Loucy (cell line): ENCODE data around the gene SORBS1.

Experiments
- H2AFZ ChIP-seq: fragments of 200-600 bp; sonication (generic); 2 replicates; pipeline ENCODE4 v1.6.0; 2016; ENCODE audit warnings: antibody characterized with exemption, mild to moderate bottlenecking, low read length, moderate library complexity
- H3F3A ChIP-seq: fragments of 200-600 bp; 2 replicates; pipeline ENCODE4 v1.6.0; 2016; ENCODE audit warnings: antibody characterized with exemption, low read depth, mild to moderate bottlenecking
- H3K27me3 ChIP-seq: fragments of 200-600 bp; sonication (generic); 2 replicates; pipeline ENCODE4 v1.6.1; 2014; ENCODE audit warnings: low read length, mild to moderate bottlenecking; ENCODE audit not compliant: insufficient read depth, poor library complexity, severe bottlenecking
- H3K36me3 ChIP-seq: fragments of 200-600 bp; sonication (generic); 2 replicates; pipeline ENCODE4 v1.6.1; 2016; ENCODE audit warnings: low read length; ENCODE audit not compliant: insufficient read depth
- H3K4me1 ChIP-seq: fragments of 200-600 bp; sonication (generic); 2 replicates; pipeline ENCODE4 v1.5.1; 2014; ENCODE audit warnings: low read length, mild to moderate bottlenecking; ENCODE audit not compliant: insufficient read depth, poor library complexity, severe bottlenecking
- H3K4me2 ChIP-seq: fragments of 200-600 bp; sonication (generic); 2 replicates; pipeline ENCODE4 v1.6.0; 2014; ENCODE audit warnings: antibody characterized with exemption, low read length, low read depth, mild to moderate bottlenecking; ENCODE audit not compliant: poor library complexity, severe bottlenecking
- H3K4me3 ChIP-seq: fragments of 200-600 bp; sonication (generic); 2 replicates; pipeline ENCODE4 v1.5.1; 2014; ENCODE audit warnings: low read length, mild to moderate bottlenecking, mixed read lengths; ENCODE audit not compliant: poor library complexity, severe bottlenecking
- H3K79me2 ChIP-seq: fragments of 200-600 bp; sonication (generic); 2 replicates; pipeline ENCODE4 v1.6.1; 2014; ENCODE audit warnings: low read length; ENCODE audit not compliant: insufficient read depth
- H3K9ac ChIP-seq: fragments of 200-600 bp; sonication (generic); 2 replicates; pipeline ENCODE4 v1.6.0; 2014; ENCODE audit warnings: mild to moderate bottlenecking, low read depth, low read length, moderate library complexity; ENCODE audit not compliant: poor library complexity, severe bottlenecking
- H3K9me2 ChIP-seq: fragments of 200-600 bp; sonication (generic); replicated peaks from 2 replicates; pipeline ENCODE4 v1.6.1; 2016; ENCODE audit warnings: low read depth, low read length, mixed read lengths
- H3K9me3 ChIP-seq: fragments of 200-600 bp; sonication (generic); 2 replicates; pipeline ENCODE4 v1.6.1; 2014; ENCODE audit warnings: mild to moderate bottlenecking, antibody characterized with exemption, low read length, low read depth; ENCODE audit not compliant: insufficient read depth
- H4K20me1 ChIP-seq: fragments of 200-600 bp; sonication (generic); 2 replicates; pipeline ENCODE4 v1.6.0; 2014; ENCODE audit warnings: antibody characterized with exemption, low read length, mild to moderate bottlenecking; ENCODE audit not compliant: insufficient read depth, poor library complexity, severe bottlenecking
- EZH2phosphoT487 ChIP-seq: fragments of 200-600 bp; IDR thresholded peaks from 2 replicates; pipeline ENCODE4 v1.6.1; 2018; ENCODE audit warnings: antibody characterized with exemption, mild to moderate bottlenecking, moderate library complexity, borderline replicate concordance
- TF ChIP-seq, protein P1 (sequence below): fragments of 200-600 bp; sonication (generic); conservative IDR thresholded peaks from 2 replicates; pipeline ENCODE4 v1.5.1; 2014; ENCODE audit warnings: mild to moderate bottlenecking, antibody characterized with exemption, low read length

Gene SORBS1

DNA sequence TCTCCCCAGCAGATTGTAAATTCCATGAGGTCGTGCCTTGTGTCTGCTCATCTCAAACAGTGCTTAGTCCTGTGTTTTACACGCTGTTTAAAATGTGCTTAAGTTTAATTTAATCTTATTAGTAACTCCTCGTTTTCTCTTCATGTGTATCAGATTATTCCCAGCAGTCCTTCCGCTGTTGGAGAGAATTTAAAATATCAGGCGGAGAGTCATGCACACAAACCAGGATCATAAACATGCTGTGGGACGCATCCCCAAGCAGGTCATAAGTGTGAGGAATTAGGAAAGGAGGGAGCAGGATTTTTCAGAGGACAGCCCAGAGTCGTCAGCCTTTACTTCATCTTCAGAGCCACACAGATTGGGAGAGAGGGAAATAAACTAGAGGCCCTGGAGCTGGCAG lies 4.2 kb upstream of the SORBS1 start:
- Histone ChIP-seq H3K9ac (no peak overlapping the region), H3K9me2 (no peaks in the 10 kb centered on the region), H3K36me3 (no peaks in the 10 kb centered on the region), H3K9me3 (no peaks in the 10 kb centered on the region), H3F3A (no peaks in the 10 kb centered on the region), H3K4me1 (no peaks in the 10 kb centered on the region), H3K4me2 (no peak overlapping the region), H3K4me3 (no peak overlapping the region), H4K20me1 (no peaks in the 10 kb centered on the region), H2AFZ (no peak overlapping the region), H3K27me3 (no peaks in the 10 kb centered on the region), H3K79me2 (no peaks in the 10 kb centered on the region)
- TF ChIP-seq, protein P1, sequence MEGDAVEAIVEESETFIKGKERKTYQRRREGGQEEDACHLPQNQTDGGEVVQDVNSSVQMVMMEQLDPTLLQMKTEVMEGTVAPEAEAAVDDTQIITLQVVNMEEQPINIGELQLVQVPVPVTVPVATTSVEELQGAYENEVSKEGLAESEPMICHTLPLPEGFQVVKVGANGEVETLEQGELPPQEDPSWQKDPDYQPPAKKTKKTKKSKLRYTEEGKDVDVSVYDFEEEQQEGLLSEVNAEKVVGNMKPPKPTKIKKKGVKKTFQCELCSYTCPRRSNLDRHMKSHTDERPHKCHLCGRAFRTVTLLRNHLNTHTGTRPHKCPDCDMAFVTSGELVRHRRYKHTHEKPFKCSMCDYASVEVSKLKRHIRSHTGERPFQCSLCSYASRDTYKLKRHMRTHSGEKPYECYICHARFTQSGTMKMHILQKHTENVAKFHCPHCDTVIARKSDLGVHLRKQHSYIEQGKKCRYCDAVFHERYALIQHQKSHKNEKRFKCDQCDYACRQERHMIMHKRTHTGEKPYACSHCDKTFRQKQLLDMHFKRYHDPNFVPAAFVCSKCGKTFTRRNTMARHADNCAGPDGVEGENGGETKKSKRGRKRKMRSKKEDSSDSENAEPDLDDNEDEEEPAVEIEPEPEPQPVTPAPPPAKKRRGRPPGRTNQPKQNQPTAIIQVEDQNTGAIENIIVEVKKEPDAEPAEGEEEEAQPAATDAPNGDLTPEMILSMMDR, result no peak
- TF ChIP-seq EZH2phosphoT487, result no peak

DNA sequence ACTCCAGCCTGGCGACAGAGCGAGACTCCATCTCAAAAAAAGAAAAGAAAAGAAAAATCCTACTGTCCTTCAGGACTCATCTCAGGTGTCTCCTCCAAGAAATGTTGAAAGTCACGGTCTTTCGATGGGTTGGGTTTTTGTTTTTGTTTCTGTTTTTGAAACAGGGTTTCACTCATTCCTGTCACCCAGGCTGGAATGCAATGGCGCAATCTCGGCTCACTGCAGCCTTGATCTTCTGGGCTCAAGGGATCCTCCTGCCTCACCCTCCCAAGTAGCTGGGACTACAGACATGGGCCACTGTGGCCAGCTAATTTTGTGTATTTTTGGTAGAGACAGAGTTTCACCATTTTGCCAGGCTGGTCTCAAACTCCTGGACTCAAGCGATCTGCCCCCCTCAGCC lies 3.1 kb upstream of the SORBS1 start:
- TF ChIP-seq EZH2phosphoT487, result no peak
- TF ChIP-seq, protein P1, result no peak
- no peaks in the 10 kb centered on the region for H3K36me3 ChIP-seq
- no peaks in the 10 kb centered on the region for H3K9me3 ChIP-seq
- H3K4me3 ChIP-seq, result no peak overlapping the region
- no peaks in the 10 kb centered on the region for H3K27me3 ChIP-seq
- H3K4me1 ChIP-seq, result no peaks in the 10 kb centered on the region
- H3K79me2 ChIP-seq, result no peaks in the 10 kb centered on the region
- no peak overlapping the region for H3K4me2 ChIP-seq
- H2AFZ ChIP-seq, result no peak overlapping the region
- no peaks in the 10 kb centered on the region for H3F3A ChIP-seq
- H4K20me1 ChIP-seq, result no peaks in the 10 kb centered on the region
- H3K9ac ChIP-seq, result no peak overlapping the region
- H3K9me2 ChIP-seq, result no peaks in the 10 kb centered on the region

DNA sequence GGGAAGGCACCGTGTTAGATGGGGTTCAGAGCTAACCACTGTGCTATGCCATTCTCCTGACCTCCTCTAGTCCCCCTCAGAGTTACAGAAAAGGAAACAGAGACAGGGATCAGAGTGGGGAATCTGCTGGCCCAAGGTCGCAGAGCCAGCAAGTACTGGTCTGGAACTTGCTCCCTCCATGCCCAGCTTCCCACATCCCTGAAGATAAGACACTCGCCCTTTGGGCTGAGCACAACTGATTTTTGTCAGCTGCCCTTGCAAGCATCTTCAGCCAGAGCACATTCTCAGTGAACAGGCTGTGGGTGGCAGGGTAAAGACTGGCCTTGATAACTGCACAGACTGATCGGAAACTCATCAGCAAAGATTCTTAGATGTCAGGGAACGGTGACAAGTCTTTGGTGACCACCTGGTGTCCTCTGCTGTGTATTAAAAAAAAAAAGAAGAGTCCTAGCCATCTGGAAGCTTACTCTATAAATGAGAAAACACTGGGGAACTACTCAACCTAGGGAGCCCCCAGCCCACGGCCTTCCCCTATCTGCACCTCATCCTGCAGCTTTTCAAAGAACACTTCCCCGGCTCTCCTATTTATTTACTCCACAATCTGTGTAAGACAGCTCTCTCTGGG lies 1.3 kb upstream of the SORBS1 start:
- no peaks in the 10 kb centered on the region for H3K36me3 ChIP-seq
- H3K4me2 ChIP-seq, result no peak overlapping the region
- TF ChIP-seq, protein P1, result no peak
- TF ChIP-seq EZH2phosphoT487, result no peak
- H3K4me3 ChIP-seq, result no peak overlapping the region
- H3K4me1 ChIP-seq, result no peaks in the 10 kb centered on the region
- H3K9me2 ChIP-seq, result no peaks in the 10 kb centered on the region
- no peak overlapping the region for H3K9ac ChIP-seq
- H2AFZ ChIP-seq, result no peak overlapping the region
- H3F3A ChIP-seq, result no peaks in the 10 kb centered on the region
- no peaks in the 10 kb centered on the region for H4K20me1 ChIP-seq
- H3K9me3 ChIP-seq, result no peaks in the 10 kb centered on the region
- H3K27me3 ChIP-seq, result no peaks in the 10 kb centered on the region
- H3K79me2 ChIP-seq, result no peaks in the 10 kb centered on the region
